Measurements from ENCODE around the gene KRTAP12-1.

DNA sequence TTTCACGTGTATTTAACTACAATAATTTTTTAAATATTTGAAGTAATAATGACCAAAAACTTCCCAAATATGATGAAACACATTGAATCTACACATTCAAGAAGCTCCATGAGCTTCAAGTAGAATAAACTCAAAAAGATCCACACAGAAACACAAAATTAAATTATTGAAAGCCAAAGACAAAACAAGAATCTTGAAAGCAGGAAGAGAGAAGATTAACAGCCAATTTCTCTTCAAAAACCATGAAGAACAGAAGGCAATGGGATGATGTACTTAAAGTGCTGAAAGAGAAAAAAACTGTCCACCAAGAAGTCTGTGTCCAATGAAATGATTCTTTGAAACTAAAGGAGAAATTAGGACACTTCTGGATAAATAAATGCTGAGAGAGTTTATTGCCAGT is 49.9 kb downstream of the KRTAP12-1 start:
- TF ChIP-seq, protein P1, sequence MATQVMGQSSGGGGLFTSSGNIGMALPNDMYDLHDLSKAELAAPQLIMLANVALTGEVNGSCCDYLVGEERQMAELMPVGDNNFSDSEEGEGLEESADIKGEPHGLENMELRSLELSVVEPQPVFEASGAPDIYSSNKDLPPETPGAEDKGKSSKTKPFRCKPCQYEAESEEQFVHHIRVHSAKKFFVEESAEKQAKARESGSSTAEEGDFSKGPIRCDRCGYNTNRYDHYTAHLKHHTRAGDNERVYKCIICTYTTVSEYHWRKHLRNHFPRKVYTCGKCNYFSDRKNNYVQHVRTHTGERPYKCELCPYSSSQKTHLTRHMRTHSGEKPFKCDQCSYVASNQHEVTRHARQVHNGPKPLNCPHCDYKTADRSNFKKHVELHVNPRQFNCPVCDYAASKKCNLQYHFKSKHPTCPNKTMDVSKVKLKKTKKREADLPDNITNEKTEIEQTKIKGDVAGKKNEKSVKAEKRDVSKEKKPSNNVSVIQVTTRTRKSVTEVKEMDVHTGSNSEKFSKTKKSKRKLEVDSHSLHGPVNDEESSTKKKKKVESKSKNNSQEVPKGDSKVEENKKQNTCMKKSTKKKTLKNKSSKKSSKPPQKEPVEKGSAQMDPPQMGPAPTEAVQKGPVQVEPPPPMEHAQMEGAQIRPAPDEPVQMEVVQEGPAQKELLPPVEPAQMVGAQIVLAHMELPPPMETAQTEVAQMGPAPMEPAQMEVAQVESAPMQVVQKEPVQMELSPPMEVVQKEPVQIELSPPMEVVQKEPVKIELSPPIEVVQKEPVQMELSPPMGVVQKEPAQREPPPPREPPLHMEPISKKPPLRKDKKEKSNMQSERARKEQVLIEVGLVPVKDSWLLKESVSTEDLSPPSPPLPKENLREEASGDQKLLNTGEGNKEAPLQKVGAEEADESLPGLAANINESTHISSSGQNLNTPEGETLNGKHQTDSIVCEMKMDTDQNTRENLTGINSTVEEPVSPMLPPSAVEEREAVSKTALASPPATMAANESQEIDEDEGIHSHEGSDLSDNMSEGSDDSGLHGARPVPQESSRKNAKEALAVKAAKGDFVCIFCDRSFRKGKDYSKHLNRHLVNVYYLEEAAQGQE (IDR thresholded peaks at IDR 0.05; ENCODE audit: insufficient read depth in 1 of 2, low read depth in 2 of 2, low read length in 1 of 2) = no peak
- TF ChIP-seq, protein P2, sequence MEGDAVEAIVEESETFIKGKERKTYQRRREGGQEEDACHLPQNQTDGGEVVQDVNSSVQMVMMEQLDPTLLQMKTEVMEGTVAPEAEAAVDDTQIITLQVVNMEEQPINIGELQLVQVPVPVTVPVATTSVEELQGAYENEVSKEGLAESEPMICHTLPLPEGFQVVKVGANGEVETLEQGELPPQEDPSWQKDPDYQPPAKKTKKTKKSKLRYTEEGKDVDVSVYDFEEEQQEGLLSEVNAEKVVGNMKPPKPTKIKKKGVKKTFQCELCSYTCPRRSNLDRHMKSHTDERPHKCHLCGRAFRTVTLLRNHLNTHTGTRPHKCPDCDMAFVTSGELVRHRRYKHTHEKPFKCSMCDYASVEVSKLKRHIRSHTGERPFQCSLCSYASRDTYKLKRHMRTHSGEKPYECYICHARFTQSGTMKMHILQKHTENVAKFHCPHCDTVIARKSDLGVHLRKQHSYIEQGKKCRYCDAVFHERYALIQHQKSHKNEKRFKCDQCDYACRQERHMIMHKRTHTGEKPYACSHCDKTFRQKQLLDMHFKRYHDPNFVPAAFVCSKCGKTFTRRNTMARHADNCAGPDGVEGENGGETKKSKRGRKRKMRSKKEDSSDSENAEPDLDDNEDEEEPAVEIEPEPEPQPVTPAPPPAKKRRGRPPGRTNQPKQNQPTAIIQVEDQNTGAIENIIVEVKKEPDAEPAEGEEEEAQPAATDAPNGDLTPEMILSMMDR (IDR thresholded peaks at IDR 0.05) = no peak
- TF ChIP-seq SIN3A (IDR thresholded peaks at IDR 0.05; ENCODE audit: borderline replicate concordance, insufficient read depth, low read depth, low read length) (no peak), TCF7L2 (IDR thresholded peaks at IDR 0.05; ENCODE audit: low read depth, low read length) (no peak), POLR2AphosphoS5 (IDR thresholded peaks at IDR 0.05; ENCODE audit: low read depth, low read length) (no peak)
